GM12878 (cell line): Measurements from ENCODE around the gene BNIP5. TPM values are rescaled to one million over a fixed set of nuclear protein-coding genes. Genes with fewer than 3 reads are reported as not detected.

Experiments used
- ATAC-seq: fragments of 200-7000 bp; cut with Tn5 transposase; 3 replicates; pipeline ENCODE4 v1.9.1; 2020; ENCODE audit warnings: mild to moderate bottlenecking, moderate library complexity
- BruUV-seq: library from RNA; stranded (reverse); fragments of 400-500 nt; replicated peaks from 2 replicates; lab custom pipeline; 2021; lab: Mats Ljungman, UMichigan
- CTCF ChIA-PET: fragments of 300-600 bp; sonication (Branson Sonifier 250); formaldehyde crosslinking; extraction: SDS; loops from one replicate; lab custom pipeline; 2021; ENCODE audit warnings: inconsistent platforms; lab: Yijun Ruan, JAX
- POLR2A ChIA-PET: fragments of 350-600 bp; formaldehyde crosslinking; extraction: SDS; loops from one replicate; lab custom pipeline; 2021; ENCODE audit warnings: inconsistent platforms; lab: Charles Lee
- RAD21 ChIA-PET: fragments of 300-600 bp; sonication (Branson Sonifier 250); formaldehyde crosslinking; loops from one replicate; lab custom pipeline; 2023; ENCODE audit warnings: antibody characterized with exemption; ENCODE audit not compliant: unreplicated experiment; lab: Charles Lee
- SMC1A ChIA-PET: fragments of 300-600 bp; sonication (Branson Sonifier 250); formaldehyde crosslinking; loops from one replicate; lab custom pipeline; 2023; ENCODE audit not compliant: unreplicated experiment, uncharacterized antibody; lab: Charles Lee
- DNase-seq: peaks from one replicate; pipeline ENCODE4 v3.0.0-alpha.2; 2011; ENCODE audit warnings: low read depth, low spot score
- FAIRE-seq: peaks from 3 replicates; lab custom pipeline; 2011; peaks lifted over from hg19 to GRCh38; lab: Jason Lieb, UNC
- H2AFZ ChIP-seq: 2 replicates; pipeline ENCODE4 v1.6.0; 2011; ENCODE audit warnings: low read depth, low read length, control low read depth; ENCODE audit not compliant: control insufficient read depth
- H3K27ac ChIP-seq: 2 replicates; pipeline ENCODE4 v1.5.1; 2011; ENCODE audit warnings: control low read depth; ENCODE audit not compliant: control insufficient read depth, insufficient read depth
- H3K27me3 ChIP-seq, 2 experiments: replicated peaks in 1 of 2; 2 replicates each; pipeline versions ENCODE4 v1.6.0 to v1.6.1; 2011; ENCODE audit warnings: low read length in 1 of 2; ENCODE audit not compliant: control insufficient read depth in 2 of 2, insufficient read depth in 2 of 2
- H3K36me3 ChIP-seq, 2 experiments: 2 replicates each; pipeline ENCODE4 v1.5.1; 2011; ENCODE audit warnings: low read length in 1 of 2; ENCODE audit not compliant: control insufficient read depth in 2 of 2, insufficient read depth in 2 of 2
- H3K4me1 ChIP-seq: 2 replicates; pipeline ENCODE4 v1.6.1; 2011; ENCODE audit warnings: mild to moderate bottlenecking, low read length, moderate library complexity, mixed read lengths; ENCODE audit not compliant: control insufficient read depth, insufficient read depth
- H3K4me2 ChIP-seq: 2 replicates; pipeline ENCODE4 v1.6.0; 2011; ENCODE audit warnings: control low read depth; ENCODE audit not compliant: control insufficient read depth, insufficient read depth
- H3K4me3 ChIP-seq: fragments of 200-600 bp; sonication (generic); 2 replicates; pipeline ENCODE4 v1.5.1; 2016
- H3K79me2 ChIP-seq: 2 replicates; pipeline ENCODE4 v1.6.0; 2011; ENCODE audit warnings: low read length; ENCODE audit not compliant: control insufficient read depth, insufficient read depth
- H3K9ac ChIP-seq: 2 replicates; pipeline ENCODE4 v1.8.0; 2011; ENCODE audit warnings: low read length, control low read depth, mixed read lengths; ENCODE audit not compliant: control insufficient read depth, insufficient read depth
- H3K9me3 ChIP-seq: replicated peaks from 3 replicates; pipeline ENCODE4 v1.5.1; 2011; ENCODE audit warnings: mild to moderate bottlenecking, low read length; ENCODE audit not compliant: control insufficient read depth, insufficient read depth
- H4K20me1 ChIP-seq: 2 replicates; pipeline ENCODE4 v1.6.0; 2011; ENCODE audit not compliant: control insufficient read depth, insufficient read depth
- FOXM1 ChIP-seq: IDR thresholded peaks from 2 replicates; pipeline ENCODE4 v1.6.1; 2012; ENCODE audit warnings: low read depth, mild to moderate bottlenecking, inconsistent platforms, low read length, moderate library complexity
- RELB ChIP-seq: fragments of 450-650 bp; IDR thresholded peaks from 2 replicates; pipeline ENCODE4 v1.6.1; 2017; ENCODE audit warnings: low read depth, mild to moderate bottlenecking, moderate library complexity
- ZBTB40 ChIP-seq: fragments of 450-650 bp; IDR thresholded peaks from 2 replicates; pipeline ENCODE4 v1.6.1; 2016; ENCODE audit warnings: mild to moderate bottlenecking, moderate library complexity, borderline replicate concordance
- WGBS: methylation state at CpG from one replicate; pipeline ENCODE4 v1.1.6; 2016; ENCODE audit warnings: low lambda C conversion rate; ENCODE audit not compliant: insufficient replicate concordance, insufficient coverage; ENCODE audit errors: missing lambda C conversion rate; 5-methylcytosine and 5-hydroxymethylcytosine counted together
- in situ Hi-C: fragments of 300-500 bp; cut with MboI; formaldehyde crosslinking; loops from 9 replicates; pipeline ENCODE4 v1.14.3; 2018; ENCODE audit warnings: mixed read lengths
- intact Hi-C: fragments of 100-400 bp; cut with micrococcal nuclease; formaldehyde crosslinking; loops from one replicate; pipeline ENCODE4 v1.14.2; 2022; ENCODE audit not compliant: unreplicated experiment
- polyA plus RNA-seq, 11 experiments: library from polyadenylated mRNA; depleted of rRNA in 4 of 11; unstranded in 6 of 11; stranded (reverse) in 5 of 11; fragments of >200 nt; fragmentation: Nextera tagmentation in 4 of 11; fragmentation: Illumina TruSeq in 1 of 11; extraction: Ambion mirVana in 4 of 11; extraction: Trizol in 1 of 11; gene quantifications; 1 replicate in 1 of 11; 2 replicates in 10 of 11; pipeline versions ENCODE4 v1.2.1 to v1.2.3, GENCODE V29; 2011 to 2016; ENCODE audit warnings: inconsistent platforms in 2 of 11, missing spikeins in 2 of 11, low read depth in 1 of 11
- total RNA-seq, 4 experiments: library from RNA; depleted of rRNA in 3 of 4; stranded (reverse); fragments of >200 nt in 3 of 4; fragmentation: Illumina TruSeq in 1 of 4; extraction: Trizol in 1 of 4; gene quantifications; 2 replicates each; pipeline versions ENCODE4 v1.2.1 to v1.2.3, GENCODE V29; 2013 to 2021

BNIP5 gene
- total and polyA plus RNA-seq, 10 of the 15 experiments (the other 5 are each of a cell fraction or from before 2014, with no cell fraction given), result 0.02 to 0.68 (median 0.05) TPM; not detected in 2

GRCh38 chr6:36273802-36274514 is 62.7 kb downstream of the BNIP5 start:
- Histone ChIP-seq H3K4me1 (no peaks in the 10 kb centered on the region), H3K27me3 (peaks cover 0 to 6% of the 10 kb centered on the region in 2 experiments; a peak in 2 of 4 replicates), H3K36me3 (no peaks in the 10 kb centered on the region), H3K9me3 (no peaks in the 10 kb centered on the region), H3K9ac (no peak overlapping the region), H4K20me1 (no peaks in the 10 kb centered on the region), H3K4me2 (no peak overlapping the region)
- BruUV-seq, result no TSS peak
- intact Hi-C loops (no loop called here), in situ Hi-C loops (no loop called here)
- FAIRE-seq (no peak), ATAC-seq (no peak)
- POLR2A ChIA-PET, result no interaction called here
- SMC1A ChIA-PET, result no interaction called here
- no peak for TF ChIP-seq FOXM1
- no peak for TF ChIP-seq ZBTB40
- TF ChIP-seq RELB, result no peak
- TF ChIP-seq, all 136 proteins: peak for 0
- no peaks in the 10 kb centered on the region for H3K79me2 ChIP-seq
- ChIA-PET CTCF (no interaction called here), RAD21 (no interaction called here)
- DNase-seq, result no peak
- no peak overlapping the region for H3K27ac ChIP-seq
- H2AFZ ChIP-seq, result no peak overlapping the region
- WGBS, result 51% methylated on average over 15 of the region's 15 CpGs
- H3K4me3 ChIP-seq, result no peak overlapping the region
